ENCODE results near the gene SYTL4. TPM values are rescaled to one million over a fixed set of nuclear protein-coding genes. Genes with fewer than 3 reads are reported as not detected.

Gene SYTL4
- polyA plus RNA-seq, 3 donors = 21.8 to 27.9 (median 24.9) TPM

DNA sequence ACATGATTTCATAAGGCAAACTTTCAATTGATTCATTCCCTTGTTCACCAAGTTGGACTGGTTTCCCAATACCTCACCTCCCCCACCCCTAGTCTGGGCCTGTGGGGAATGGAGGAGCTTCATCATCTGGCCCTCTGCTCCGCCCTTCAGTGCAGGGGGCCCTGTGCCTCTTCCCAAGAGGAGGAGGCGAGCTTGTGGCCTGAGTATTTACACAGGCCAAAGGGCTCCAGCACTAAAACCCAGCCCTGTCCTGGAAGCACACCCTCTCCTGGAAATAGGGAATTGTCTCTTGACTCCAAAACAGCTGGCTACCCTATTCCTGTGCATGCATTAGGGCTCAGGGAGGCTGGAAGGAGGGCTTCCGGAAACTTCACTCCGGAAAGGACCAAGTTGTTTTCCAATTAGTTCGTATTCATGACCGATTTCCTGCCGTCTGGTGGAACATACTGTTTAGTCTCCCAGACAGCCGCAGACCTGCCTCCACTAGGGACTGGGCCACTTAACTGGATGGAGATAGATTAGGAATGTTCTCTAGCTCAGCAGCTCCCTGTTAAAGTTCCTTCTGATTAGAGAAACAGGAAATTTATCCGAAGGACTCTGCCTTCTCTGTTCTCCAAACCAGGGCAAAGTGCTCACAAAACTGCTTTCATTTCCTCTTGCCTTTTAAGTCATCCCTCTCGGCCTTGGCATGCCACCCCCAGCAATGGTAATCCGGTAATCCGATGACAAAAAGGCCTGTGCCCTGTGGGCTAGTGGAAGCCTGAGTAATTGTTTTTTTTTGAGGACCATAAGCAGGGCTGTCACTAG, 82.2 kb downstream of the SYTL4 start:
- no peak for DNase-seq (ENCODE audit: low read depth in 3 of 3, low spot score in 2 of 3)

DNA sequence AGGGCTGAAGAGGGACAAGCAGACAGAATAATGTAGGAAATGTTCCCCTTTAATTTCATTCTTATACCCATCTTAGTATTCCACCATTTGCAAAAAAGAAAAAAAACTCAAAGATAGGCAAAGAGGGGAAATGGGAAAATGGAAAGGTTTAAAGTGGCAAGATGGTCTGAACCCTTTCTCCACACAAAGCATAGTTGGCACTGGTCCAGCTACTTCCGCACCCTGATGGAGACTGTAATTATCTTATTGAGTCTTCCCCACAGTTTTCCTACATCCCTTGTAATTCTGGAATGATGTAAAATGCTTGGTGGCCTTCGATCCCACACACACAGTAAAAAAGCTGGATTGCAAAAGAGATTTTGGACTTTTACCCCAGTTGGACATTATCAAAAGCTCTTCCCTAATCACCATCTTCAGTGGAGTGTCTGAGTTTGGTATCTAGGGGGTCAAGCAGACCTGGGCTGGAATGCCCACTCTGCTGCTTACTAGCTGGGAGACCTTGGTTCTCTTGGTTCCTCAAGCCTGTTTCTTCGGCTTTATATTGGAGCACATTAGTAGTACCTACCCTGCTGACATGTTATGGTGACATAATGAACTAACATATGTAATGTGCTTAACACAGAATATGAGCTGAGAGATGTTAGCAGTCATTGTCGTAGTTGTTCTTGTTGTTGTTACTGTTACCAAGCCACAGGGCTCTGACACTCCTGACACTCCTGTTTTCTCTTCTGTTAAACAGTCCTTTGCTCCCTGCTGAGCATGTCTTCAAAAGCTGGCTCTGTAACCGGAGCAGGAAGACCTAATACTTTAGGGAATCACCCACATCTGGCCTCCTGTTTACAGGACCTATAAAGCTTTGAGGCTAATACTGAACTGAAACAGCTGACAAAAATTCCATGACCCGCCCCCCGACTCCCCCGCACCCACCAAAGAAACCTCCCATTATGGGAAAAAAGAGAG, 83.2 kb downstream of the SYTL4 start:
- DNase-seq (ENCODE audit: low read depth in 3 of 3, low spot score in 2 of 3) = no peak

DNA sequence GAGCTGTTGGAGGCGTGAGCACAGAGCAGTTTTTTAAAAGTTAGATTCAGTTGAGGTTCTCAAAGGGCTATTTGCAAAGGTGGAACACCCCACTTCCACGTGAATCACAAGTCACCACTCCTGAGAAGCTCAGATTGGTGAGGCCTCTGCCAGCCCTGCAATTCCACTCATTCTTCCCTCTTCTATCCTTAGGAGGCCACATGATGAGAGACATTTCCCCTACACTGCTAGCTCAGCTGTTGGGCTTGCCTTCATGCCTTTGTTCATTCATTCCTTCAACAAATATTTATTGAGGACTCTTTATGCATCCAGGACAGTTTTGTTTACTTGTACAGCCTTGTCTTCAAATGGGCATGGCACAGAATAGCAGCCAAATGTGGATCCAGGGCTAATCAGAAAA, 84.2 kb downstream of the SYTL4 start:
- no peak for DNase-seq (ENCODE audit: low read depth in 3 of 3, low spot score in 2 of 3)

DNA sequence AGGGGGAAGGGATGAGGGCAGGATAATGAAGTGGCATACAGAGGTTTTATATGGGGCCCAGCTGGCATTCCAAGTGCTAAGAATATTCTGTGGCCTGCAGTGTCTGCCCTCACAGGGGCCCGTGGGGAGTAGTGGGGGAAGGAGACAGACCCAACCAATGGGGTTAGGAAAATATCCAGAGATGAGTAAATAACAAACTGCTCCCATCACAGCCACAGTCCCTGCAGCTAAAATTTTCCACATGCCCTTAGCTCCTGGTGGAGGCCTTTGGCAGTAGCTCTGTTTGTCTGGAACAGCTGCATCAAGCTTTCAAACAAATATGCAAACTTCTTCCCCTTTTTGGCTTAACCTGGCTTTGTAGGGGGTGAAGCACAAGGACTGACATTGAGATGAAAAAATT, 84.8 kb downstream of the SYTL4 start:
- DNase-seq (ENCODE audit: low read depth in 3 of 3, low spot score in 2 of 3) = no peak

- DNase-seq (ENCODE audit: low read depth in 3 of 3, low spot score in 2 of 3) = no peak
These were observed 86.8 kb downstream of the SYTL4 start for GRCh38 chrX:100645106-100645505.

GRCh38 chrX:100643956-100644860, 87.7 kb downstream of the SYTL4 start, which contains the start of gene SRPX2:
TSS of gene SRPX2 (plus strand) at chrX:100644199. CDS start at chrX:100646323, 2,124 bp downstream.
- no peak for DNase-seq (ENCODE audit: low read depth in 3 of 3, low spot score in 2 of 3)

DNA sequence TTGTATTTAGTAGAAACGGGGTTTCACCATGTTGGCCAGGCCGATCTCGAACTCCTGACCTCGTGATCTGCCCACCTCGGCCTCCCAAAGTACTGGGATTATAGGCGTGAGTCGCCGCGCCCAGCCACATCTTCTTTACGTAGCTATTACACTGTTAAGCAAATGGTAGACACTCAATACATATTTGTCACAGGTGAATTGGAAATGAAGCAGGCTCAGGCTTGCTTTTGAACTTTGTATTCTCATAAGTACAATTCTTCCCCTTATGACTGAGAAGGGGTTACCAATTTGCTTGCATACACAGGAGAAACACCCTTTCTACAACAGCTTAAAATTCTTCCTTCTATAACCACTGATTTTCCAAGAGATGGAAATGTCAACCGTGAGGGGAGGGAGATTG, 88.7 kb downstream of the SYTL4 start:
- DNase-seq (ENCODE audit: low read depth in 3 of 3, low spot score in 2 of 3) = no peak

DNA sequence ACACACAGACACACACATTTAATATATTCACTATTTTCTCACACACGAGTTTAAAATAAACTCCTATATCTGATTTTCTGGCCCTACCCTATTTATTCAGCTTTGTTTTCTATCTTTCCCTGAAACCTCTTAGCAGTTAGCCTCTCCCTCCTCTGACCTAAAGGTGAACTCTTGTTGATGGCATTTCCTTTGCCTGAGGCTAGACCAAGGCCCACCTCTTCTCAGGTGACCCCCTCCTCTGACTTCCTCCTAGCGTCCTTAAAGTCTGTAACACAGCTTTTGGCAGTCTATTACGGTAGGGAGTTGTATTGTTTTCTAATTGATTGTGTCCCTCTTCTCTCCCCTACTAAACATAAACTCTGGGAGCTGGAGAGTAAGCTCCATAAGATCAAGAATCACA, 89.6 kb downstream of the SYTL4 start:
- DNase-seq (ENCODE audit: low read depth in 3 of 3, low spot score in 2 of 3) = no peak

DNA sequence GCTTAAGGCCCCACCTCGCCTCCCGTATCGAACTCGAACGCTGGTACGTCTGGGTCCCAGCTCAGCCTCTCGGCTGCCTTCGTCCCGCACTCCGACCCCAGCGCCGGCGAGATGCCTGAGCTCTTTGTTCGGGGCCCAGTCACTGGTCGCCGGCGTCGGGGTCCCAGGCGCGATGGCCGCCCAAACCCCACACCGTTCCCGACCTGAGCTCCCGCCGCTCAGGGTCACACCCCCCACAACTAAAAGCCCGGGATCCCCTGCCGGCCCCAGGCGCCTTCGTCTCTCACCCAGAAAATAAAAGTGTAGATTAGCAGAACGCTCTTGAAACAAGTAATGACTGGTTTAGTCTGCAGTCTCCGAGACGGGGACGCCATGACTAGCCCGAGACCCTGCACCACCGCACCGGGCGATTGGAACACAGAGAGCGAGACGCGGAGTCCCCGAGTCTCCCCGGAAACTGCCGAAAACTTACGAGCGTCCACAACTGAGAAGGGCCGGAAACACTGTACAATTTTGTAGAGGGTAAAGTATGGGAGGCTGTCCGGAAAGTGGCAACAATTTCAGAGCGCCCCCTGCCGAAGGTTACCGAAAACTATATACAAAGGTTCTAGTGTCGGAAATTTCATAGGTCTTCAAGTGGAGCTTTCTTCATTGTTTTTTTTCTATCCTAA, 95.5 kb downstream of the SYTL4 start, which contains the start of gene TSPAN6:
Gene TSPAN6 (minus strand): TSS at position 486 of the 671 bp plus-strand sequence. CDS start 112 bp downstream, at position 374.
- DNase-seq (ENCODE audit: low read depth in 3 of 3, low spot score in 2 of 3) = peak; percentile 66 to 84 (median 79)

DNA sequence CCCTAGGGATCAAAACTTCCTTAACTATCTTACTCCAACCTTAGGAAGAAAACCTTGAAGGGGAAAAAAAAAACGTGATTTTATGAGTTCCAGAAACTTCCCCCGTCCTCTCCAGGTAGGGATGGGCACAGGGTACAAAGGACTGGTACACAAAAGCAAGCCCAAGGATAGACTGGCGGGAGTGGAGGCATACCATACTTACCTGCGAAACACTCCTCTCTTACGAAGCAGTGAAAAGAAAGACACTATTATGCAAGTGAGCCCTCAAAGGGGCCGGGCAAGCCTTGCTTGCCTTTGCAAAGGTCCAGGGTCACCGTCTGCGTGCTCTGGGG, 96.0 kb downstream of the SYTL4 start:
- DNase-seq (ENCODE audit: low read depth in 3 of 3, low spot score in 2 of 3) = no peak

GRCh38 chrX:100635040-100635439, 96.9 kb downstream of the SYTL4 start:
- no peak for DNase-seq (ENCODE audit: low read depth in 3 of 3, low spot score in 2 of 3)

GRCh38 chrX:100625985-100626491, 105.9 kb downstream of the SYTL4 start:
- no peak for DNase-seq (ENCODE audit: low read depth in 3 of 3, low spot score in 2 of 3)

Other genes starting within 250 kb of the SYTL4 start
- 1 to 10 TPM; 3.2 to 3.8 (median 3.4) TPM for gene TNMD, start 147.2 kb downstream of the SYTL4 start, polyA plus RNA-seq (ENCODE audit: insufficient read length in 3 of 3)
- gene TSPAN6, start 95.3 kb downstream of the SYTL4 start, polyA plus RNA-seq (ENCODE audit: insufficient read length in 3 of 3) = 100 to 1,000 TPM; 169 to 186 (median 173) TPM
- 10 to 100 TPM in 2 of 3 donors, 1 to 10 TPM in 1; 9.9 to 12.0 (median 10.8) TPM for gene SRPX2, start 87.9 kb downstream of the SYTL4 start, polyA plus RNA-seq (ENCODE audit: insufficient read length in 3 of 3)
- gene CSTF2, start 88.3 kb upstream of the SYTL4 start, polyA plus RNA-seq (ENCODE audit: insufficient read length in 3 of 3) = 10 to 100 TPM; 24.4 to 26.0 (median 24.6) TPM
- gene NOX1, start 142.2 kb upstream of the SYTL4 start, polyA plus RNA-seq (ENCODE audit: insufficient read length in 3 of 3) = under 1 TPM; 0.33 to 0.97 (median 0.74) TPM
- under 1 TPM; 0.23 to 0.35 (median 0.28) TPM for gene XKRX, start 196.8 kb upstream of the SYTL4 start, polyA plus RNA-seq (ENCODE audit: insufficient read length in 3 of 3)
- gene ARL13A, start 237.6 kb upstream of the SYTL4 start, polyA plus RNA-seq (ENCODE audit: insufficient read length in 3 of 3) = under 1 TPM in 2 of 3 donors, not detected in 1; 0.10 to 0.18 TPM